Measurements from ENCODE around the gene GADD45A. TPM values are rescaled to one million over a fixed set of nuclear protein-coding genes. Genes with fewer than 3 reads are reported as not detected.

Gene GADD45A
- total and polyA plus RNA-seq, 5 experiments from 2014 or later = 4.1 to 19.5 (median 13.0) TPM

GRCh38 chr1:67685558-67686266 is 711 bp downstream of the GADD45A start:
- ATAC-seq (peak; percentile 20 to 31), DNase-seq (peak; percentile 22 to 76 (median 57))
- H3K4me1 Mint-ChIP-seq = peaks cover 11 to 34% (median 29%) of the 10 kb centered on the region in 4 donors
- H3K36me3 Mint-ChIP-seq = peaks cover 0 to 5% (median 0%) of the 10 kb centered on the region in 3 donors
- H3K9me3 Mint-ChIP-seq = no peaks in the 10 kb centered on the region
- no peaks in the 10 kb centered on the region for H3K27me3 Mint-ChIP-seq
- POLR2A ChIA-PET = interaction anchor here (0.5 to 2.9 kb wide), 14 partner anchors 9 to 761 kb away, joined by 3 to 33 read pairs (median 4); partner anchors contain the start of genes DNAI4, MIER1 and SERBP1
- peak overlapping the region; percentile 48 to 97 (median 94) for H3K27ac Mint-ChIP-seq
- peak overlapping the region; percentile 93 to 100 (median 98) for H3K4me3 Mint-ChIP-seq

DNA sequence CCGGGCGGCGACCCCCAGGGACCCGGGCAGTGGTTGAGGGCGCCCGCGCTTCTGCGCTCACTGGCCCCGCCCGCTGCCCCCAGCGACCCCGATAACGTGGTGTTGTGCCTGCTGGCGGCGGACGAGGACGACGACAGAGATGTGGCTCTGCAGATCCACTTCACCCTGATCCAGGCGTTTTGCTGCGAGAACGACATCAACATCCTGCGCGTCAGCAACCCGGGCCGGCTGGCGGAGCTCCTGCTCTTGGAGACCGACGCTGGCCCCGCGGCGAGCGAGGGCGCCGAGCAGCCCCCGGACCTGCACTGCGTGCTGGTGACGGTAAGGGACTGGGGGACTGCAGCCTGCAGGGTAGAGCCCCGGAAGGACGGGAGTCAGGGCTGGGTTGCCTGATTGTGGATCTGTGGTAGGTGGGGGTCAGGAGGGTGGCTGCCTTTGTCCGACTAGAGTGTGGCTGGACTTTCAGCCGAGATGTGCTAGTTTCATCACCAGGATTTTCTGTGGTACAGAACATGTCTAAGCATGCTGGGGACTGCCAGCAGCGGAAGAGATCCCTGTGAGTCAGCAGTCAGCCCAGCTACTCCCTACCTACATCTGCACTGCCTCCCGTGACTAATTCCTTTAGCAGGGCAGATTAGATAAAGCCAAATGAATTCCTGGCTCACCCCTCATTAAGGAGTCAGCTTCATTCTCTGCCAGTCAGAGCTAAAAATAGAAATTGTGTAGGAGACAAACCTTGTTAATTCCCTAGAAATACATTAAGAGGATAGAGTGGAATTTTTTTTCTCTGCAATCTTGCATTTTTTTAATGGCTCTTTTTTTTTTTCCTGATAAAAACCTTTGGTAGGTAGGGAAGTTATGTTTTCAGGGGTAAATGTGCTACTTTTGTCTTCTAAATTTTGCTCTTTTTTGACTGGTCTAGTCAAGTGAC is 1.5 kb downstream of the GADD45A start:
- POLR2A ChIA-PET = interaction anchor here (0.7 to 2.9 kb wide), 5 partner anchors 12 to 762 kb away, joined by 3 to 33 read pairs (median 3); partner anchors contain the start of genes DNAI4 and MIER1
- peak overlapping the region; percentile 82 to 94 (median 86) for H3K27ac Mint-ChIP-seq
- ATAC-seq (peak; percentile 19 to 55), DNase-seq (peak; percentile 18 to 83 (median 72))
- H3K4me3 Mint-ChIP-seq = peak overlapping the region; percentile 93 to 100 (median 98)
- H3K27me3 Mint-ChIP-seq = no peaks in the 10 kb centered on the region
- no peaks in the 10 kb centered on the region for H3K9me3 Mint-ChIP-seq
- peaks cover 0 to 5% (median 0%) of the 10 kb centered on the region in 3 donors for H3K36me3 Mint-ChIP-seq
- H3K4me1 Mint-ChIP-seq = peaks cover 11 to 34% (median 29%) of the 10 kb centered on the region in 4 donors

DNA sequence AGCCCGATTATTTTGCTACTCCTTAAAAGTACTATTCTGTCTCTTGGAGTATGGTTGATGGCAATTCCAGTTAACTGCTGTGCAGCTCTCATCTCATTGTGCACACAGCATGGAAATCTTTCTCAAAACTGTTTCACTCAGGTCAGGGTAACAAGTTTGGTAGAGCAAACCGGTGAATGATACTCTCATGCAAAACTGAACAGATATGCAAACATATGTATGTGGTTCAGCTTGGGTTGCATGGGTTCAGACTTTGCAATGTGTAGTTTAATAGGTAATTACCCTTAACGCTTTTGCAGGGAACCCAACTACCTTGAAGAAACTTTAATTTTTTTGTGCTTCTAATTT is 2.2 kb downstream of the GADD45A start:
- DNase-seq (no peak), ATAC-seq (no peak)
- POLR2A ChIA-PET = no interaction called here

GRCh38 chr1:67687649-67688048 is 2.6 kb downstream of the GADD45A start:
- POLR2A ChIA-PET = no interaction called here
- ATAC-seq (no peak), DNase-seq (no peak)
- Mint-ChIP-seq H3K4me3 (peak overlapping the region in 4 of 10 donors; percentile 5 to 37 (median 18)), H3K9me3 (no peaks in the 10 kb centered on the region), H3K27ac (peak overlapping the region in 2 of 10 donors; percentile 26 to 27), H3K36me3 (peaks cover 0 to 5% (median 0%) of the 10 kb centered on the region in 3 donors), H3K27me3 (no peaks in the 10 kb centered on the region), H3K4me1 (peaks cover 11 to 32% (median 29%) of the 10 kb centered on the region in 4 donors)

More for the DNA sequence above, 2.2 kb downstream of the GADD45A start:
- no peaks in the 10 kb centered on the region for H3K9me3 Mint-ChIP-seq
- H3K4me3 Mint-ChIP-seq = peak overlapping the region; percentile 33 to 100 (median 97)
- H3K27me3 Mint-ChIP-seq = no peaks in the 10 kb centered on the region
- peaks cover 11 to 34% (median 29%) of the 10 kb centered on the region in 4 donors for H3K4me1 Mint-ChIP-seq
- peaks cover 0 to 5% (median 0%) of the 10 kb centered on the region in 3 donors for H3K36me3 Mint-ChIP-seq
- peak overlapping the region in 8 of 10 donors; percentile 11 to 94 (median 86) for H3K27ac Mint-ChIP-seq

GRCh38 chr1:67688526-67689219 is 3.7 kb downstream of the GADD45A start:
- Mint-ChIP-seq H3K9me3 (no peaks in the 10 kb centered on the region), H3K36me3 (peaks cover 0 to 5% (median 0%) of the 10 kb centered on the region in 3 donors), H3K4me1 (peaks cover 11 to 29% (median 24%) of the 10 kb centered on the region in 4 donors), H3K27me3 (no peaks in the 10 kb centered on the region), H3K27ac (peak overlapping the region in 3 of 10 donors; percentile 36 to 49 (median 41)), H3K4me3 (peak overlapping the region in 1 of 10 donors; percentile 29)
- DNase-seq (no peak), ATAC-seq (no peak)
- POLR2A ChIA-PET = no interaction called here

DNA sequence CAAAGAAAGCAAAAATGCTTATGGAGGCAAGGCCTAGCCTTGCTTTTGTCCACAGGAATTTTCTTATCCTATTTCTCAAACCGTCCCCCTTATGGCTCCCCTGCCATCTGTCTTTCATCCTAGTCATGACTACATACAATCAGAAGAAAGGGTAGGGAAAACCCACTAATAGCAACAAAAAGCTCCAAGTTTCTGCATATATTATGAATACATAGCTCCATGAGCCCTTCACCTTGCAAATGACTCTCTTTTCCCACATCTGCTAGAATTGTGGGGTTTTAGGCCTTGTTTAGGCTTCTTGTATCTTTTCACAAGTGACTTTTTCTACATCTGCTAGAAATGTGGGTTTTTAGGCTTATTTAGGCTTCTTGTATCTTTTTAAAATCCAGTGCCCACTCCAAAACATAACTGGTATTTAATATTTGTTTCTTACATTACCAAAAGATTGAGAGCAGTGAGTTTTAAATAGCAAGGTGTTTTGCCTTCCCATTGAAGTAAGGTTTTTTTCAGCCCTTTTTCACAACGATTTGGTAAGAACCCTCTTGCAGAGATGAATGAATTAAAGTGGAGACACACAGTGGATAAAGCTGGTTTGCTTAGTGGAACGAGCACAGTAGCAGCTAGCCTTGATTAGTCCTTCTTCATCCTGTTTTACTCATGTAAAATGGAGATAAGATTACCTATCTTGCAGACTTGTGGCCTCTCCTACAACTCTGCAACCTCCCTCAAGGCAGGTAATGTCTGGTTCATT is 4.4 kb downstream of the GADD45A start:
- Mint-ChIP-seq H3K4me3 (no peak overlapping the region), H3K27me3 (no peaks in the 10 kb centered on the region), H3K27ac (no peak overlapping the region), H3K4me1 (peaks cover 8 to 21% (median 17%) of the 10 kb centered on the region in 4 donors), H3K36me3 (peaks cover 0 to 5% (median 0%) of the 10 kb centered on the region in 3 donors), H3K9me3 (no peaks in the 10 kb centered on the region)
- DNase-seq = no peak
- POLR2A ChIA-PET = no interaction called here
- ATAC-seq = no peak

DNA sequence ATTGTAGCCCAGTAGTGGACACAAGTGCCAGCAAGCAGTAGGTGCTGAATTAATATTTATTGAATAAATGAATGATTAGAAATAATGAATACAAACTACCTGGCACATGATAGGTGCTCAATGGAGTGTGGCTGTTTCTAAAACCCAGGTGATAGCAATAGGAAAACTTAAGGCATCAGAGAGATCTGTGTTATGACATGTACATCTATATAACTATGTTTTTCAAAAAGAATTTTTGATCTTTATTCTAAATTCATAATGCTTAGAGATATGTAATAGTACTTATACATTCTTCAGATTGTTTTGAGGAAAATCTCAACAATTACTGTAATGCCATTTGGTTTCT is 5.0 kb downstream of the GADD45A start:
- Mint-ChIP-seq H3K4me1 (peaks cover 7 to 15% (median 11%) of the 10 kb centered on the region in 4 donors), H3K9me3 (no peaks in the 10 kb centered on the region), H3K27me3 (no peaks in the 10 kb centered on the region), H3K36me3 (peaks cover 0 to 5% (median 0%) of the 10 kb centered on the region in 3 donors), H3K4me3 (no peak overlapping the region), H3K27ac (no peak overlapping the region)
- POLR2A ChIA-PET = no interaction called here
- no peak for DNase-seq
- ATAC-seq = no peak

DNA sequence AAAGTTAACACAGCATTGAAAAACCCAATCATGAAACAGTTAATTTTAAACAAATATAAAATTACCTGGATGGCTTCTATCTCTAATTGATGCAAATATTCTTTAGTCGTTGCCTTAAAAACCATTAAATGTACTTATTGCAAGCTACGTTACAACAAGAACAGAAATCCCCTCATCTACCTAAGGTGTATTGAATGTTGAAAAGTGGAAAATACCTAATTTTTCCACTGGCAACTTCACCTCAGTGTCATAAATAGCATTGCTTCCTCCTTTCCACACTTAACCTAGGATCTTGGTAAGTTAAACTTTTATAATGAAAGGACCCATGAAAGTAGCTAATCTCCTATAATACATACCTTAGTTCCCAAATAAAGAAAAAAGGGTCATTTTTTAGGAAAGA is 5.4 kb downstream of the GADD45A start:
- POLR2A ChIA-PET = no interaction called here
- peaks cover 6 to 12% (median 10%) of the 10 kb centered on the region in 4 donors for H3K4me1 Mint-ChIP-seq
- H3K36me3 Mint-ChIP-seq = peaks cover 0 to 5% (median 0%) of the 10 kb centered on the region in 3 donors
- ATAC-seq = no peak
- H3K9me3 Mint-ChIP-seq = no peaks in the 10 kb centered on the region
- no peak for DNase-seq
- no peak overlapping the region for H3K27ac Mint-ChIP-seq
- H3K27me3 Mint-ChIP-seq = no peaks in the 10 kb centered on the region
- no peak overlapping the region for H3K4me3 Mint-ChIP-seq

GRCh38 chr1:67691712-67692111 is 6.7 kb downstream of the GADD45A start:
- POLR2A ChIA-PET = no interaction called here
- no peak overlapping the region for H3K27ac Mint-ChIP-seq
- H3K4me3 Mint-ChIP-seq = no peak overlapping the region
- no peaks in the 10 kb centered on the region for H3K27me3 Mint-ChIP-seq
- H3K36me3 Mint-ChIP-seq = peaks cover 0 to 5% (median 0%) of the 10 kb centered on the region in 3 donors
- DNase-seq = no peak
- H3K9me3 Mint-ChIP-seq = no peaks in the 10 kb centered on the region
- ATAC-seq = no peak
- H3K4me1 Mint-ChIP-seq = peaks cover 2 to 8% (median 5%) of the 10 kb centered on the region in 4 donors

DNA sequence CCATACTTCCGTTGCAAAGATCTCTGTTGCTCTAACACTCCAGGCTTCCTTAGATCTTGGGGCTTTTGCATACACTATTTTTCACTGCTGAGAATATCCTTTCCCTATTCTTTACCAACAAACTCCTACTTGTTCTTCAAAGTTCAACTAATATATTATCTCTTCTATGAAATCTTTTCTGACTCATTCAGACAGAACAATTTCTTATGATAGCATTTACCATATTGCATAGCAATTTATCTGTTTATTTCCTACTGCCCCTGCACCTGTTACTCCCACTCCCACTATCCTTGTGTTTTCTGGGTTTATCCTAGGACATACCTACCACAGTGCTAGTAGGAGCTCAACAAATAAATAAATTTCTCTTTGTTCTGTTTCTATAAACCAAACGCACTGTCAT is 11.0 kb downstream of the GADD45A start:
- Mint-ChIP-seq H3K36me3 (no peaks in the 10 kb centered on the region), H3K9me3 (no peaks in the 10 kb centered on the region), H3K27me3 (peaks cover 0 to 2% (median 0%) of the 10 kb centered on the region in 5 donors), H3K4me1 (peaks cover 0 to 2% (median 0%) of the 10 kb centered on the region in 4 donors), H3K4me3 (no peak overlapping the region), H3K27ac (no peak overlapping the region)
- DNase-seq (no peak), ATAC-seq (no peak)
- POLR2A ChIA-PET = no interaction called here

DNA sequence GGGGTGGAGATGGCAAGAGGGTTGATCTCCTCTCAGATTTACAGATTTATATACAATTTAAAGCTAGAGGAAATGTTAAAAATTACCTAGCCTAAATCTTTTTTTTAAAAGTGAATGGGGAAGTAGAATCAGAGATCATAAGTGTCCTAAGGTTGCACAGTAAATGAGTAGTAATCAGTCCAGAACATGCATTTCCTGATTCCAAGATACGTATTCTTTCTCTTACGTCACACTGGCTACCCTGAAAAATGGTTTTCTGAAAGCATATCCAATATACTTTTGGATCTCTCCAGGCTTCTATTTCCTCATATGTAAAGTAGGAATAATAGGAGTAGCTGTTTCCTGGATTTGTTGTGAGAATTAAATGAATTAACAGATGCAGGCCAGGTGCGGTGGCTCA is 11.7 kb downstream of the GADD45A start:
- no peak for DNase-seq
- no peak overlapping the region for H3K4me3 Mint-ChIP-seq
- no peak for ATAC-seq
- H3K27me3 Mint-ChIP-seq = peaks cover 0 to 5% (median 0%) of the 10 kb centered on the region in 5 donors
- H3K4me1 Mint-ChIP-seq = peaks cover 0 to 2% (median 0%) of the 10 kb centered on the region in 4 donors
- H3K27ac Mint-ChIP-seq = no peak overlapping the region
- H3K36me3 Mint-ChIP-seq = no peaks in the 10 kb centered on the region
- no peaks in the 10 kb centered on the region for H3K9me3 Mint-ChIP-seq
- POLR2A ChIA-PET = no interaction called here

GRCh38 chr1:67700220-67700619 is 15.2 kb downstream of the GADD45A start:
- H3K36me3 Mint-ChIP-seq = no peaks in the 10 kb centered on the region
- no peak overlapping the region for H3K27ac Mint-ChIP-seq
- peaks cover 0 to 2% (median 0%) of the 10 kb centered on the region in 4 donors for H3K4me1 Mint-ChIP-seq
- H3K4me3 Mint-ChIP-seq = no peak overlapping the region
- POLR2A ChIA-PET = no interaction called here
- DNase-seq = no peak
- H3K9me3 Mint-ChIP-seq = no peaks in the 10 kb centered on the region
- no peak for ATAC-seq
- H3K27me3 Mint-ChIP-seq = peaks cover 0 to 5% (median 1%) of the 10 kb centered on the region in 5 donors
